DND-41 (cell line): ENCODE measurements around the gene BRAF.

Experiments
- CTCF ChIP-seq: IDR thresholded peaks from 2 replicates; pipeline ENCODE4 v1.5.1; 2012; ENCODE audit warnings: borderline replicate concordance, low read length, moderate library complexity, mild to moderate bottlenecking; ENCODE audit not compliant: poor library complexity, severe bottlenecking; ENCODE audit errors: extremely low read depth
- EZH2 ChIP-seq: IDR thresholded peaks from 3 replicates; pipeline ENCODE4 v1.6.1; 2012; ENCODE audit warnings: borderline replicate concordance, low read depth, mild to moderate bottlenecking, moderate library complexity, low read length, inconsistent platforms; ENCODE audit not compliant: severe bottlenecking

GRCh38 chr7:140697447-140698143 is 227.1 kb downstream of the BRAF start:
- TF ChIP-seq CTCF (peak; percentile 10), EZH2 (no peak)
